ENCODE data around the gene TTC14. TPM values are rescaled to one million over a fixed set of nuclear protein-coding genes. Genes with fewer than 3 reads are reported as not detected.

Gene TTC14
- total RNA-seq, 1 experiment from 2014 or later = 31.5 TPM

- intact Hi-C loops (cut with micrococcal nuclease) = no loop called here
- Histone ChIP-seq H4K20me1 (ENCODE audit: insufficient read depth) (no peaks in the 10 kb centered on the region), H3K9ac (ENCODE audit: low read length) (no peak overlapping the region), H2AFZ (ENCODE audit: low read depth, low read length, poor library complexity, severe bottlenecking) (no peak overlapping the region), H3K4me2 (ENCODE audit: low read length) (no peak overlapping the region), H3K36me3 (ENCODE audit: control insufficient read depth in 1 of 2, insufficient read depth in 2 of 2, low read length in 2 of 2) (no peaks in the 10 kb centered on the region), H3K4me3 (replicated peaks in 1 of 2; ENCODE audit: low read depth in 1 of 2, low read length in 2 of 2) (no peak overlapping the region), H3K9me3 (ENCODE audit: control insufficient read depth in 1 of 2, insufficient read depth in 1 of 2, low read depth in 1 of 2, low read length in 2 of 2) (no peaks in the 10 kb centered on the region), H3K27ac (ENCODE audit: low read depth, low read length) (no peak overlapping the region), H3K9me2 (ENCODE audit: insufficient read depth) (no peaks in the 10 kb centered on the region), H3K27me3 (ENCODE audit: insufficient read depth, low read length) (peaks cover 41% of the 10 kb centered on the region), H3K79me2 (ENCODE audit: insufficient read depth, low read length) (no peaks in the 10 kb centered on the region), H3K4me1 (ENCODE audit: control insufficient read depth in 1 of 2, insufficient read depth in 2 of 2, low read length in 2 of 2) (no peaks in the 10 kb centered on the region)
- ChIA-PET POLR2A (no interaction called here), CTCF (interaction anchor here (0.6 kb wide), 1 partner anchor 840 kb away, joined by 3 read pairs; no protein-coding TSS in a partner anchor), RAD21 (ENCODE audit: low non-redundant PET in 1 of 2, low total read pairs in 2 of 2, uncharacterized antibody in 2 of 2, unreplicated experiment in 2 of 2) (no interaction called here)
- no TSS peak for BruUV-seq (replicated peaks)
- ATAC-seq = peak; percentile 59
- TF ChIP-seq CTCF (IDR thresholded peaks at IDR 0.05 in 2 of 3, conservative IDR thresholded peaks at IDR 0.05 in 1 of 3; ENCODE audit: borderline replicate concordance in 1 of 3, insufficient read depth in 1 of 3, low read depth in 2 of 3, low read length in 2 of 3) = 0 out of 6 replicates have a peak, but pooled peaks of 1 of the 3 experiments have one; percentile 4
- no peak for TF ChIP-seq POLR2AphosphoS5 (IDR thresholded peaks at IDR 0.05; ENCODE audit: low read depth, low read length)
- no peak for TF ChIP-seq EGR1 (IDR thresholded peaks at IDR 0.05; ENCODE audit: low read depth)
- TF ChIP-seq RAD21 (IDR thresholded peaks at IDR 0.05; ENCODE audit: low read depth) = peak; percentile 16; the same call in 1 of the 2 replicates
- TF ChIP-seq SIN3A (IDR thresholded peaks at IDR 0.05; ENCODE audit: low read depth) = no peak
- DNase-seq (ENCODE audit: low read depth, low spot score) = no peak
Measured at GRCh38 chr3:180633722-180634121, 31.8 kb downstream of the TTC14 start.

GRCh38 chr3:180640987-180641386, 39.0 kb downstream of the TTC14 start:
- Histone ChIP-seq H4K20me1 (ENCODE audit: insufficient read depth) (no peaks in the 10 kb centered on the region), H3K4me2 (ENCODE audit: low read length) (no peak overlapping the region), H3K9me3 (ENCODE audit: control insufficient read depth in 1 of 2, insufficient read depth in 1 of 2, low read depth in 1 of 2, low read length in 2 of 2) (no peaks in the 10 kb centered on the region), H3K36me3 (ENCODE audit: control insufficient read depth in 1 of 2, insufficient read depth in 2 of 2, low read length in 2 of 2) (no peaks in the 10 kb centered on the region), H3K4me3 (replicated peaks in 1 of 2; ENCODE audit: low read depth in 1 of 2, low read length in 2 of 2) (no peak overlapping the region), H3K9me2 (ENCODE audit: insufficient read depth) (no peaks in the 10 kb centered on the region), H3K4me1 (ENCODE audit: control insufficient read depth in 1 of 2, insufficient read depth in 2 of 2, low read length in 2 of 2) (no peaks in the 10 kb centered on the region), H3K79me2 (ENCODE audit: insufficient read depth, low read length) (no peaks in the 10 kb centered on the region), H2AFZ (ENCODE audit: low read depth, low read length, poor library complexity, severe bottlenecking) (no peak overlapping the region), H3K27ac (ENCODE audit: low read depth, low read length) (no peak overlapping the region), H3K27me3 (ENCODE audit: insufficient read depth, low read length) (peaks cover 10% of the 10 kb centered on the region), H3K9ac (ENCODE audit: low read length) (no peak overlapping the region)
- DNase-seq (ENCODE audit: low read depth, low spot score) = no peak
- RAD21 ChIA-PET (ENCODE audit: low non-redundant PET in 1 of 2, low total read pairs in 2 of 2, uncharacterized antibody in 2 of 2, unreplicated experiment in 2 of 2) = no interaction called here
- intact Hi-C loops (cut with micrococcal nuclease) = loop anchor here (10.0 kb wide), 1 partner anchor 534 kb away; no protein-coding TSS in a partner anchor
- no peak for ATAC-seq
- CTCF ChIA-PET = no interaction called here
- POLR2A ChIA-PET = no interaction called here
- BruUV-seq (replicated peaks) = no TSS peak
- no peak for TF ChIP-seq SRF (IDR thresholded peaks at IDR 0.05; ENCODE audit: low read depth)
- no peak for TF ChIP-seq ELF1 (IDR thresholded peaks at IDR 0.05; ENCODE audit: borderline replicate concordance, low read depth)
- no peak for TF ChIP-seq TCF7L2 (IDR thresholded peaks at IDR 0.05; ENCODE audit: borderline replicate concordance, extremely low read depth, insufficient read depth, insufficient read length)
- TF ChIP-seq REST (IDR thresholded peaks at IDR 0.05; ENCODE audit: low read depth) = no peak
- no peak for TF ChIP-seq SIN3A (IDR thresholded peaks at IDR 0.05; ENCODE audit: low read depth)
- no peak for TF ChIP-seq POLR2AphosphoS5 (IDR thresholded peaks at IDR 0.05; ENCODE audit: low read depth, low read length)
- TF ChIP-seq EZH2phosphoT487 (IDR thresholded peaks at IDR 0.05; ENCODE audit: borderline replicate concordance) = no peak
- TF ChIP-seq ATF3 (IDR thresholded peaks at IDR 0.05) = no peak
- no peak for TF ChIP-seq JUND (IDR thresholded peaks at IDR 0.05)
- no peak for TF ChIP-seq EZH2 (IDR thresholded peaks at IDR 0.05)
- no peak for TF ChIP-seq SP1 (IDR thresholded peaks at IDR 0.05; ENCODE audit: low read depth)
- no peak for TF ChIP-seq FOSL1 (IDR thresholded peaks at IDR 0.05; ENCODE audit: low read depth)
- TF ChIP-seq EGR1 (IDR thresholded peaks at IDR 0.05; ENCODE audit: low read depth) = no peak
